H1 (cell line): ENCODE results near the gene WRAP73. TPM values are rescaled to one million over a fixed set of nuclear protein-coding genes. Genes with fewer than 3 reads are reported as not detected.

ENCODE experiments used
- CTCF ChIA-PET: fragments of 300-600 bp; sonication (Branson Sonifier 250); formaldehyde crosslinking; loops from one replicate; lab custom pipeline; 2021; ENCODE audit not compliant: partially characterized antibody; lab: Charles Lee
- POLR2A ChIA-PET: fragments of 300-600 bp; sonication (Branson Sonifier 250); formaldehyde crosslinking; loops from one replicate; lab custom pipeline; 2021; ENCODE audit warnings: inconsistent platforms; ENCODE audit not compliant: partially characterized antibody; lab: Charles Lee
- DNase-seq, 2 experiments: peaks; one replicate each; pipeline versions ENCODE4 v3.0.0 to v3.0.0-alpha.2; 2010 to 2022; ENCODE audit warnings: low spot score in 2 of 2, low read depth in 1 of 2, mixed read lengths in 1 of 2
- FAIRE-seq: peaks from 2 replicates; lab custom pipeline; 2011; peaks lifted over from hg19 to GRCh38; lab: Jason Lieb, UNC
- H2AFZ ChIP-seq: 2 replicates; pipeline ENCODE4 v1.8.1; 2012; ENCODE audit warnings: low read length, inconsistent platforms
- H2AK5ac ChIP-seq: 2 replicates; pipeline ENCODE4 v1.6.1; 2013; ENCODE audit warnings: low read depth, low read length
- H2BK120ac ChIP-seq: replicated peaks from 2 replicates; pipeline ENCODE3; 2013; ENCODE audit warnings: low read depth, low read length, inconsistent platforms
- H2BK12ac ChIP-seq: 2 replicates; pipeline ENCODE4 v1.6.1; 2013; ENCODE audit warnings: low read depth, low read length
- H2BK15ac ChIP-seq: 2 replicates; pipeline ENCODE4 v1.6.1; 2013; ENCODE audit warnings: low read length
- H2BK20ac ChIP-seq: 2 replicates; pipeline ENCODE4 v1.6.1; 2013; ENCODE audit warnings: low read length
- H2BK5ac ChIP-seq: 2 replicates; pipeline ENCODE4 v1.6.1; 2013; ENCODE audit warnings: low read depth, low read length
- H3K14ac ChIP-seq: 2 replicates; pipeline ENCODE4 v1.6.1; 2013; ENCODE audit warnings: inconsistent platforms; ENCODE audit not compliant: insufficient read length
- H3K18ac ChIP-seq: 2 replicates; pipeline ENCODE4 v1.6.1; 2013; ENCODE audit warnings: low read length; ENCODE audit errors: extremely low read depth
- H3K23ac ChIP-seq: 2 replicates; pipeline ENCODE4 v1.6.1; 2013; ENCODE audit warnings: inconsistent platforms; ENCODE audit not compliant: insufficient read length
- H3K23me2 ChIP-seq: 2 replicates; pipeline ENCODE4 v1.6.1; 2013; ENCODE audit warnings: low read depth, low read length
- H3K27ac ChIP-seq: 2 replicates; pipeline ENCODE4 v1.6.1; 2011; ENCODE audit warnings: low read depth, low read length, inconsistent platforms
- H3K27me3 ChIP-seq, 4 experiments: replicated peaks in 1 of 4; 1 replicate in 1 of 4; 2 replicates in 3 of 4; pipeline versions ENCODE4 v1.6.1 to v1.8.1; 2011 to 2013; ENCODE audit warnings: low read length in 3 of 4, mild to moderate bottlenecking in 3 of 4, inconsistent platforms in 2 of 4, mixed read lengths in 2 of 4, moderate library complexity in 1 of 4; ENCODE audit not compliant: control insufficient read depth in 3 of 4, insufficient read depth in 3 of 4; ENCODE audit errors: extremely low read depth in 1 of 4
- H3K36me3 ChIP-seq, 4 experiments: 2 replicates each; pipeline versions ENCODE4 v1.6.1 to v1.8.1; 2011 to 2013; ENCODE audit warnings: mild to moderate bottlenecking in 4 of 4, low read length in 3 of 4, moderate library complexity in 2 of 4, control low read depth in 1 of 4, inconsistent platforms in 1 of 4; ENCODE audit not compliant: insufficient read depth in 4 of 4, control insufficient read depth in 2 of 4
- H3K4ac ChIP-seq: replicated peaks from 2 replicates; pipeline ENCODE3; 2013; ENCODE audit warnings: low read length, low read depth, mixed read lengths, inconsistent platforms; ENCODE audit not compliant: insufficient read length
- H3K4me1 ChIP-seq, 4 experiments: replicated peaks in 1 of 4; 1 replicate in 1 of 4; 2 replicates in 3 of 4; pipeline versions ENCODE4 v1.6.1 to v1.8.1; 2011 to 2013; ENCODE audit warnings: low read length in 3 of 4, inconsistent platforms in 2 of 4, mixed read lengths in 1 of 4; ENCODE audit not compliant: insufficient read depth in 4 of 4, control insufficient read depth in 3 of 4
- H3K4me2 ChIP-seq, 2 experiments: 2 replicates each; pipeline versions ENCODE4 v1.6.1 to v1.8.1; 2011 to 2013; ENCODE audit warnings: low read depth in 2 of 2, low read length in 2 of 2, control low read depth in 1 of 2, inconsistent platforms in 1 of 2, mild to moderate bottlenecking in 1 of 2; ENCODE audit not compliant: insufficient read depth in 1 of 2
- H3K4me3 ChIP-seq, 4 experiments: fragments of 200-600, 300-600 bp in 1 of 4; sonication (generic), shearing (Covaris generic), sonication (Bioruptor Twin) in 1 of 4; 2 replicates each; pipeline versions ENCODE4 v1.5.1 to v1.8.1; 2011 to 2016; ENCODE audit warnings: low read length in 4 of 4, low read depth in 3 of 4, control low read depth in 2 of 4, inconsistent platforms in 2 of 4, mild to moderate bottlenecking in 2 of 4, mixed read lengths in 1 of 4, moderate library complexity in 1 of 4; ENCODE audit not compliant: insufficient read depth in 2 of 4; ENCODE audit errors: extremely low read depth in 1 of 4
- H3K56ac ChIP-seq: replicated peaks from 2 replicates; pipeline ENCODE3; 2013; ENCODE audit warnings: low read depth, mild to moderate bottlenecking, mixed read lengths, low read length, inconsistent platforms; ENCODE audit not compliant: insufficient read length
- H3K79me1 ChIP-seq: 2 replicates; pipeline ENCODE4 v1.6.1; 2013; ENCODE audit warnings: low read depth, low read length, control low read depth
- H3K79me2 ChIP-seq, 2 experiments: 2 replicates each; pipeline versions ENCODE4 v1.6.1 to v1.8.1; 2012 to 2013; ENCODE audit warnings: low read length in 2 of 2, mild to moderate bottlenecking in 2 of 2, inconsistent platforms in 1 of 2; ENCODE audit not compliant: insufficient read depth in 2 of 2, control insufficient read depth in 1 of 2
- H3K9ac ChIP-seq, 4 experiments: replicated peaks in 1 of 4; 1 replicate in 1 of 4; 2 replicates in 3 of 4; pipeline versions ENCODE4 v1.6.1 to v1.8.1; 2011 to 2013; ENCODE audit warnings: low read depth in 3 of 4, low read length in 3 of 4, control low read depth in 2 of 4, mild to moderate bottlenecking in 2 of 4, moderate library complexity in 2 of 4, inconsistent platforms in 1 of 4; ENCODE audit errors: extremely low read depth in 1 of 4
- H3K9me3 ChIP-seq, 2 experiments: 2 replicates each; pipeline versions ENCODE4 v1.6.1 to v1.8.1; 2012 to 2013; ENCODE audit warnings: mild to moderate bottlenecking in 2 of 2, moderate library complexity in 2 of 2, control low read depth in 1 of 2, inconsistent platforms in 1 of 2, low read depth in 1 of 2, low read length in 1 of 2, mixed read lengths in 1 of 2; ENCODE audit not compliant: insufficient read depth in 2 of 2
- H4K20me1 ChIP-seq, 2 experiments: replicated peaks in 1 of 2; 2 replicates each; pipeline versions ENCODE3 to v1.8.1; 2011 to 2013; ENCODE audit warnings: inconsistent platforms in 2 of 2, low read length in 2 of 2, mild to moderate bottlenecking in 1 of 2; ENCODE audit not compliant: insufficient read depth in 2 of 2, control insufficient read depth in 1 of 2
- H4K5ac ChIP-seq: 2 replicates; pipeline ENCODE4 v1.6.1; 2013; ENCODE audit warnings: low read length, low read depth, mixed read lengths, inconsistent platforms; ENCODE audit not compliant: insufficient read length
- H4K8ac ChIP-seq: 2 replicates; pipeline ENCODE4 v1.8.0; 2013; ENCODE audit warnings: mild to moderate bottlenecking, moderate library complexity, low read length, inconsistent platforms; ENCODE audit not compliant: insufficient read depth; ENCODE audit errors: extremely low read depth
- H4K91ac ChIP-seq: replicated peaks from 2 replicates; pipeline ENCODE3; 2013; ENCODE audit warnings: low read length, mixed read lengths, inconsistent platforms; ENCODE audit not compliant: insufficient read length
- CBX8 ChIP-seq: fragments of 300-800, 300-1000 bp; sonication (generic); IDR thresholded peaks from 2 replicates; pipeline ENCODE4 v1.7.1; 2016; ENCODE audit warnings: low read depth, low read length, borderline replicate concordance
- CREB1 ChIP-seq: IDR thresholded peaks from 2 replicates; pipeline ENCODE4 v1.6.1; 2012; ENCODE audit warnings: inconsistent platforms
- EZH2 ChIP-seq: fragments of 200-600 bp; sonication (generic); IDR thresholded peaks from 2 replicates; pipeline ENCODE4 v1.7.1; 2012; ENCODE audit warnings: low read depth, mild to moderate bottlenecking, moderate library complexity, low read length, inconsistent platforms; ENCODE audit not compliant: severe bottlenecking
- FOSL1 ChIP-seq: IDR thresholded peaks from 2 replicates; pipeline ENCODE4 v1.6.1; 2011; ENCODE audit warnings: mild to moderate bottlenecking, low read depth, low read length, moderate library complexity; ENCODE audit not compliant: insufficient read depth
- KDM4A ChIP-seq: IDR thresholded peaks from one replicate; pipeline ENCODE4 v1.7.1; 2012; ENCODE audit warnings: low read depth, mild to moderate bottlenecking, moderate library complexity, low read length, inconsistent platforms; ENCODE audit not compliant: severe bottlenecking
- POLR2AphosphoS5 ChIP-seq: IDR thresholded peaks from 2 replicates; pipeline ENCODE4 v1.6.1; 2011; ENCODE audit warnings: low read depth, low read length
- POU5F1 ChIP-seq: IDR thresholded peaks from 2 replicates; pipeline ENCODE4 v1.6.1; 2011; ENCODE audit warnings: low read depth, mild to moderate bottlenecking, low read length, moderate library complexity
- SIN3A ChIP-seq, 2 experiments: IDR thresholded peaks in 1 of 2; conservative IDR thresholded peaks in 1 of 2; 2 replicates each; pipeline ENCODE4 v1.6.1; 2011 to 2012; ENCODE audit warnings: low read length in 2 of 2, improper control_type of control experiment in 1 of 2, low read depth in 1 of 2, mild to moderate bottlenecking in 1 of 2
- TAF7 ChIP-seq: optimal IDR thresholded peaks from 2 replicates; pipeline ENCODE3; 2011; ENCODE audit warnings: low read depth, mild to moderate bottlenecking, inconsistent platforms, low read length, moderate library complexity, borderline replicate concordance
- TBP ChIP-seq: IDR thresholded peaks from 2 replicates; pipeline ENCODE4 v1.6.1; 2011; ENCODE audit warnings: low read depth, low read length, improper control_type of control experiment
- WGBS, 2 experiments: shearing (Covaris generic) in 1 of 2; methylation state at CpG; one replicate each; pipeline versions ENCODE4 v1.1.6 to v1.1.7; 2013 to 2015; ENCODE audit warnings: low lambda C conversion rate in 2 of 2, mixed read lengths in 2 of 2, inconsistent platforms in 1 of 2, low coverage in 1 of 2, missing lambda C conversion rate in 1 of 2; ENCODE audit not compliant: insufficient replicate concordance in 2 of 2, insufficient coverage in 1 of 2, insufficient read length in 1 of 2; ENCODE audit errors: extremely low coverage in 1 of 2, missing lambda C conversion rate in 1 of 2; 5-methylcytosine and 5-hydroxymethylcytosine counted together
- polyA plus RNA-seq, 7 experiments: library from polyadenylated mRNA; depleted of rRNA in 3 of 7; stranded (reverse) in 5 of 7; unstranded in 2 of 7; fragments of >200 nt in 5 of 7; fragments of 200-250 nt in 2 of 7; gene quantifications; 1 replicate in 5 of 7; 2 replicates in 1 of 7; 4 replicates in 1 of 7; pipeline versions ENCODE4 v1.2.1 to v1.2.3, GENCODE V29; 2011 to 2013; ENCODE audit warnings: missing spikeins in 2 of 7, mixed read lengths in 2 of 7
- total RNA-seq: library from RNA; stranded (reverse); fragmentation: NEBNext Ultra II Directional; extraction: Animal tissue kit (Norgen Biotek cat#: 25700); gene quantifications from 2 replicates; pipeline ENCODE4 v1.2.1, GENCODE V29; 2021
- TF ChIP-seq, protein P1 (sequence below): IDR thresholded peaks from 2 replicates; pipeline ENCODE4 v1.6.1; 2011; ENCODE audit warnings: low read depth, mild to moderate bottlenecking, low read length; ENCODE audit not compliant: insufficient read depth
- TF ChIP-seq, protein P2 (sequence below): IDR thresholded peaks from 2 replicates; pipeline ENCODE4 v1.6.1; 2012; ENCODE audit warnings: inconsistent platforms
- TF ChIP-seq, protein P3 (sequence below): IDR thresholded peaks from 2 replicates; pipeline ENCODE4 v1.6.1; 2012; ENCODE audit warnings: inconsistent platforms

Gene WRAP73
- total and polyA plus RNA-seq, 2 of the 8 experiments (the other 6 are each of a cell fraction or from before 2014, with no cell fraction given): 30.3 to 50.7 TPM

DNA sequence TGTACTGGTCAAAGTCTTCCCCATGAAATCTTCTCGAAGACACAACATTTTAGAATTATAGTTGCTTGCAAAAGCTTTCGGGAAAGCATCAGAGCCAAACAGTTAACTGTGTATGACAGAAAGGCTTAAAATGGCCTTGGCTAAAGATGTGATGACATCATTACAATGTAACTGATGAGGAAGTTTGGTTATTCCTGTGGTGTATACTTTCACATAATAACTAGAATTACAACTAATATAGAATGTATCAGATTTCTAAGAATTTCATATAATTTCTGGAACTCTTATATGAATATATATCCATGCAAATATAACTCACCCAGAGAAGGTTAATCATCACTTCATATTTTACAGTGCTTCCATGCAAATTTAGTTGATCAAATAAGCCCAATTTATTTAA lies 10.8 kb upstream of the WRAP73 start:
- CTCF ChIA-PET: no interaction called here
- TF ChIP-seq TAF7 (no peak), TBP (no peak), CBX8 (no peak), SIN3A (conservative IDR thresholded peaks at IDR 0.05 in 1 of 2, IDR thresholded peaks at IDR 0.05 in 1 of 2; ENCODE audit: low read depth in 1 of 2, low read length in 2 of 2) (no peak), CREB1 (no peak), POLR2AphosphoS5 (no peak), KDM4A (no peak), FOSL1 (no peak), EZH2 (no peak), POU5F1 (no peak)
- TF ChIP-seq, protein P1, sequence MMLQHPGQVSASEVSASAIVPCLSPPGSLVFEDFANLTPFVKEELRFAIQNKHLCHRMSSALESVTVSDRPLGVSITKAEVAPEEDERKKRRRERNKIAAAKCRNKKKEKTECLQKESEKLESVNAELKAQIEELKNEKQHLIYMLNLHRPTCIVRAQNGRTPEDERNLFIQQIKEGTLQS: no peak
- TF ChIP-seq, protein P2, sequence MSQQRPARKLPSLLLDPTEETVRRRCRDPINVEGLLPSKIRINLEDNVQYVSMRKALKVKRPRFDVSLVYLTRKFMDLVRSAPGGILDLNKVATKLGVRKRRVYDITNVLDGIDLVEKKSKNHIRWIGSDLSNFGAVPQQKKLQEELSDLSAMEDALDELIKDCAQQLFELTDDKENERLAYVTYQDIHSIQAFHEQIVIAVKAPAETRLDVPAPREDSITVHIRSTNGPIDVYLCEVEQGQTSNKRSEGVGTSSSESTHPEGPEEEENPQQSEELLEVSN: no peak
- TF ChIP-seq, protein P3, sequence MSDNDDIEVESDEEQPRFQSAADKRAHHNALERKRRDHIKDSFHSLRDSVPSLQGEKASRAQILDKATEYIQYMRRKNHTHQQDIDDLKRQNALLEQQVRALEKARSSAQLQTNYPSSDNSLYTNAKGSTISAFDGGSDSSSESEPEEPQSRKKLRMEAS: no peak

More for the DNA sequence above, 10.8 kb upstream of the WRAP73 start:
- no peaks in the 10 kb centered on the region for H3K9me3 ChIP-seq
- H2BK120ac ChIP-seq: no peak overlapping the region
- no peak overlapping the region for H2BK12ac ChIP-seq
- H2BK20ac ChIP-seq: no peak overlapping the region
- no peak overlapping the region for H3K4me3 ChIP-seq
- POLR2A ChIA-PET: no interaction called here
- no peak overlapping the region for H2AK5ac ChIP-seq
- no peak overlapping the region for H2BK15ac ChIP-seq
- H2AFZ ChIP-seq: no peak overlapping the region
- no peak overlapping the region for H4K5ac ChIP-seq
- no peaks in the 10 kb centered on the region for H4K20me1 ChIP-seq
- no peak overlapping the region for H3K4ac ChIP-seq
- H3K14ac ChIP-seq: no peak overlapping the region
- no peak overlapping the region for H3K18ac ChIP-seq
- FAIRE-seq: no peak
- no peak overlapping the region for H3K9ac ChIP-seq
- H4K91ac ChIP-seq: no peak overlapping the region
- H3K27me3 ChIP-seq: peaks cover 2 to 19% (median 11%) of the 10 kb centered on the region in 4 experiments; a peak in 6 of 7 replicates
- H3K23me2 ChIP-seq: no peaks in the 10 kb centered on the region
- WGBS, 2 experiments: 87% methylated on average over 2 of the region's 2 CpGs; no CpG with 5 or more reads in 1 of the 2 experiments
- no peak overlapping the region for H3K56ac ChIP-seq
- DNase-seq: no peak
- no peaks in the 10 kb centered on the region for H3K79me2 ChIP-seq
- H3K27ac ChIP-seq: no peak overlapping the region
- no peak overlapping the region for H4K8ac ChIP-seq
- no peaks in the 10 kb centered on the region for H3K36me3 ChIP-seq
- H3K4me1 ChIP-seq: peaks cover 0 to 9% (median 3%) of the 10 kb centered on the region in 4 experiments; a peak in 3 of 7 replicates
- no peaks in the 10 kb centered on the region for H3K79me1 ChIP-seq
- H2BK5ac ChIP-seq: no peak overlapping the region
- no peak overlapping the region for H3K4me2 ChIP-seq
- H3K23ac ChIP-seq: no peak overlapping the region
